ENCODE results near the gene FBN3.

FBN3 gene

DNA sequence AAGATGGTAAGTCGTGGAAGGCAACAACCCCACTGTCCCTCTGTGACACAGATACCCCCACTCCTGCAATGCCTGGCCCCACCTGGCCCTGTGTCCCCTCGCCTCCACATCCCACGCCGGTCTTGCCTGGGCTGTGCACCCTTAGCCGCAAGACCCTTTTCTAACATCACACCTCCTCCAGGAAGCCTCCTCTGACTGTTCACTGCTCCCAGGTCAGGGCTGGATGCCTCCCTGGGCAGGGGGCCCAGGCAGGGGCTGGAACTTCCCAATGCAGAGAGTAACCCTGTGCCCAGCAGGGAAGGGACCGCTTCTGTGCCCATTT lies 1.3 kb downstream of the FBN3 start:
- H3K4me3 ChIP-seq (ENCODE audit: low read length, poor library complexity, severe bottlenecking), result no peak overlapping the region
- no peaks in the 10 kb centered on the region for H3K9me3 ChIP-seq (ENCODE audit: insufficient read depth, low read depth, low read length)
- TF ChIP-seq EZH2phosphoT487 (IDR thresholded peaks at IDR 0.05; ENCODE audit: borderline replicate concordance), result no peak
- no peak for TF ChIP-seq CTCF (conservative IDR thresholded peaks at IDR 0.05; ENCODE audit: low read length)
- no peaks in the 10 kb centered on the region for H3K4me1 ChIP-seq (ENCODE audit: insufficient read depth, low read length, poor library complexity, severe bottlenecking)
- H3K4me2 ChIP-seq (ENCODE audit: low read depth, low read length, poor library complexity, severe bottlenecking), result no peak overlapping the region
- H4K20me1 ChIP-seq (ENCODE audit: insufficient read depth, low read length, poor library complexity, severe bottlenecking), result no peaks in the 10 kb centered on the region
- H3K9ac ChIP-seq (ENCODE audit: low read depth, low read length, poor library complexity, severe bottlenecking), result no peak overlapping the region
- no peak overlapping the region for H2AFZ ChIP-seq (ENCODE audit: low read length)
- H3K79me2 ChIP-seq (ENCODE audit: insufficient read depth, low read length), result no peaks in the 10 kb centered on the region
- no peaks in the 10 kb centered on the region for H3K9me2 ChIP-seq (replicated peaks; ENCODE audit: low read depth, low read length)
- no peaks in the 10 kb centered on the region for H3K36me3 ChIP-seq (ENCODE audit: insufficient read depth, low read length)
- no peaks in the 10 kb centered on the region for H3F3A ChIP-seq (ENCODE audit: low read depth)
- H3K27me3 ChIP-seq (ENCODE audit: insufficient read depth, low read length, poor library complexity, severe bottlenecking), result no peaks in the 10 kb centered on the region

- Histone ChIP-seq H3K27me3 (ENCODE audit: insufficient read depth, low read length, poor library complexity, severe bottlenecking) (no peaks in the 10 kb centered on the region), H3K4me3 (ENCODE audit: low read length, poor library complexity, severe bottlenecking) (no peak overlapping the region), H2AFZ (ENCODE audit: low read length) (no peak overlapping the region), H3F3A (ENCODE audit: low read depth) (no peaks in the 10 kb centered on the region), H3K9me3 (ENCODE audit: insufficient read depth, low read depth, low read length) (no peaks in the 10 kb centered on the region), H3K9me2 (replicated peaks; ENCODE audit: low read depth, low read length) (no peaks in the 10 kb centered on the region), H3K4me2 (ENCODE audit: low read depth, low read length, poor library complexity, severe bottlenecking) (no peak overlapping the region), H4K20me1 (ENCODE audit: insufficient read depth, low read length, poor library complexity, severe bottlenecking) (no peaks in the 10 kb centered on the region), H3K4me1 (ENCODE audit: insufficient read depth, low read length, poor library complexity, severe bottlenecking) (no peaks in the 10 kb centered on the region), H3K36me3 (ENCODE audit: insufficient read depth, low read length) (no peaks in the 10 kb centered on the region), H3K79me2 (ENCODE audit: insufficient read depth, low read length) (no peaks in the 10 kb centered on the region), H3K9ac (ENCODE audit: low read depth, low read length, poor library complexity, severe bottlenecking) (no peak overlapping the region)
- TF ChIP-seq EZH2phosphoT487 (IDR thresholded peaks at IDR 0.05; ENCODE audit: borderline replicate concordance) (no peak), CTCF (conservative IDR thresholded peaks at IDR 0.05; ENCODE audit: low read length) (no peak)
These were observed 1.8 kb downstream of the FBN3 start for GRCh38 chr19:8147582-8147978.

- Histone ChIP-seq H4K20me1 (ENCODE audit: insufficient read depth, low read length, poor library complexity, severe bottlenecking) (no peaks in the 10 kb centered on the region), H3K9me2 (replicated peaks; ENCODE audit: low read depth, low read length) (no peaks in the 10 kb centered on the region)
These were observed 2.4 kb downstream of the FBN3 start for GRCh38 chr19:8146877-8147581.

More at GRCh38 chr19:8146877-8147581, 2.4 kb downstream of the FBN3 start:
- Histone ChIP-seq H3K27me3 (ENCODE audit: insufficient read depth, low read length, poor library complexity, severe bottlenecking) (no peaks in the 10 kb centered on the region), H3K4me2 (ENCODE audit: low read depth, low read length, poor library complexity, severe bottlenecking) (no peak overlapping the region), H3K36me3 (ENCODE audit: insufficient read depth, low read length) (no peaks in the 10 kb centered on the region), H3K4me3 (ENCODE audit: low read length, poor library complexity, severe bottlenecking) (no peak overlapping the region), H3K4me1 (ENCODE audit: insufficient read depth, low read length, poor library complexity, severe bottlenecking) (no peaks in the 10 kb centered on the region), H2AFZ (ENCODE audit: low read length) (no peak overlapping the region), H3F3A (ENCODE audit: low read depth) (no peaks in the 10 kb centered on the region), H3K9me3 (ENCODE audit: insufficient read depth, low read depth, low read length) (no peaks in the 10 kb centered on the region), H3K79me2 (ENCODE audit: insufficient read depth, low read length) (no peaks in the 10 kb centered on the region), H3K9ac (ENCODE audit: low read depth, low read length, poor library complexity, severe bottlenecking) (no peak overlapping the region)
- TF ChIP-seq CTCF (conservative IDR thresholded peaks at IDR 0.05; ENCODE audit: low read length) (no peak), EZH2phosphoT487 (IDR thresholded peaks at IDR 0.05; ENCODE audit: borderline replicate concordance) (no peak)

Data from Loucy (cell line).